ENCODE results near the gene IGFL4.

GRCh38 chr19:46088101-46088500 lies 47.3 kb upstream of the IGFL4 start:
- TF ChIP-seq SCRT2 (tag by site-specific recombination; IDR thresholded peaks at IDR 0.05) (no peak), ZEB2 (tag by site-specific recombination; IDR thresholded peaks at IDR 0.05) (no peak), ZBTB11 (tag by site-specific recombination; conservative IDR thresholded peaks at IDR 0.05; ENCODE audit: low read depth) (no peak), ZNF112 (tag by site-specific recombination; IDR thresholded peaks at IDR 0.05) (no peak), CTCF (tag by site-specific recombination; IDR thresholded peaks at IDR 0.05) (no peak), SETDB1 (IDR thresholded peaks at IDR 0.05; ENCODE audit: insufficient read length, low read length) (no peak), ZNF274 (IDR thresholded peaks at IDR 0.05; ENCODE audit: low read length) (no peak), ZNF274 (tag by site-specific recombination; IDR thresholded peaks at IDR 0.05; ENCODE audit: borderline replicate concordance) (no peak), KLF1 (tag by site-specific recombination; IDR thresholded peaks at IDR 0.05) (no peak), KLF8 (tag by site-specific recombination; IDR thresholded peaks at IDR 0.05) (no peak), YY1 (tag by site-specific recombination; IDR thresholded peaks at IDR 0.05) (no peak), MYNN (tag by site-specific recombination; IDR thresholded peaks at IDR 0.05; ENCODE audit: borderline replicate concordance) (no peak), ZBTB8A (tag by site-specific recombination; IDR thresholded peaks at IDR 0.05) (no peak), KLF16 (tag by site-specific recombination; IDR thresholded peaks at IDR 0.05) (no peak)
- TF ChIP-seq, protein P1, sequence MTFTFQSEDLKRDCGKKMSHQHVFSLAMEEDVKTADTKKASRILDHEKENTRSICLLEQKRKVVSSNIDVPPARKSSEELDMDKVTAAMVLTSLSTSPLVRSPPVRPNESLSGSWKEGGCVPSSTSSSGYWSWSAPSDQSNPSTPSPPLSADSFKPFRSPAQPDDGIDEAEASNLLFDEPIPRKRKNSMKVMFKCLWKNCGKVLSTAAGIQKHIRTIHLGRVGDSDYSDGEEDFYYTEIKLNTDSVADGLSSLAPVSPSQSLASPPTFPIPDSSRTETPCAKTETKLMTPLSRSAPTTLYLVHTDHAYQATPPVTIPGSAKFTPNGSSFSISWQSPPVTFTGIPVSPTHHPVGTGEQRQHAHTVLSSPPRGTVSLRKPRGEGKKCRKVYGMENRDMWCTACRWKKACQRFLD (tag by site-specific recombination; IDR thresholded peaks at IDR 0.05) = no peak
